K562 (cell line): ENCODE data around the gene FLAD1. TPM values are rescaled to one million over a fixed set of nuclear protein-coding genes. Genes with fewer than 3 reads are reported as not detected.

Source experiments
- ARID1B ChIP-seq: fragments of 450-650 bp; IDR thresholded peaks from 2 replicates; pipeline ENCODE4 v1.6.1; 2016; ENCODE audit warnings: antibody characterized with exemption, mild to moderate bottlenecking, inconsistent platforms
- DDX20 ChIP-seq: fragments of 450-650 bp; IDR thresholded peaks from 2 replicates; pipeline ENCODE4 v1.6.1; 2016; ENCODE audit warnings: missing genetic modification characterization, low read depth, mild to moderate bottlenecking, missing compliant biosample characterization, moderate library complexity
- DMBX1 ChIP-seq: fragments of 250-450 bp; sonication (Bioruptor Pico); IDR thresholded peaks from 2 replicates; pipeline ENCODE4 v1.8.0; 2022; ENCODE audit warnings: inconsistent platforms, mild to moderate bottlenecking, moderate library complexity, borderline replicate concordance
- HDAC3 ChIP-seq: fragments of 450-650 bp; IDR thresholded peaks from 2 replicates; pipeline ENCODE4 v1.6.1; 2018; ENCODE audit warnings: borderline replicate concordance, mild to moderate bottlenecking, moderate library complexity; ENCODE audit not compliant: partially characterized antibody
- NCOR1 ChIP-seq: fragments of 450-650 bp; IDR thresholded peaks from 2 replicates; pipeline ENCODE4 v1.6.1; 2016; ENCODE audit warnings: mild to moderate bottlenecking, moderate library complexity
- NFE2 ChIP-seq: IDR thresholded peaks from 2 replicates; pipeline ENCODE4 v1.6.1; 2014; ENCODE audit warnings: antibody characterized with exemption, low read depth
- PYGO2 ChIP-seq: fragments of 450-650 bp; IDR thresholded peaks from 2 replicates; pipeline ENCODE4 v1.6.1; 2016; ENCODE audit warnings: mild to moderate bottlenecking, missing genetic modification characterization, moderate library complexity, missing compliant biosample characterization
- SMARCE1 ChIP-seq: fragments of 450-650 bp; IDR thresholded peaks from 2 replicates; pipeline ENCODE4 v1.7.1; 2016; ENCODE audit warnings: mild to moderate bottlenecking
- ZNF184 ChIP-seq: sonication (generic); formaldehyde crosslinking; IDR thresholded peaks from 2 replicates; pipeline ENCODE4 v1.5.0; 2020; ENCODE audit warnings: missing genetic modification reagents
- ZNF263 ChIP-seq: sonication (generic); formaldehyde crosslinking; IDR thresholded peaks from 2 replicates; pipeline ENCODE4 v1.8.0; 2022; ENCODE audit warnings: mild to moderate bottlenecking, missing genetic modification reagents, borderline replicate concordance
- ZNF324 ChIP-seq: fragments of 250-450 bp; sonication (Bioruptor Pico); IDR thresholded peaks from 2 replicates; pipeline ENCODE4 v1.4.0; 2020; ENCODE audit warnings: mild to moderate bottlenecking
- ZNF644 ChIP-seq: fragments of 200-800 bp; sonication (Bioruptor generic); IDR thresholded peaks from 2 replicates; pipeline ENCODE4 v1.6.1; 2016; ENCODE audit warnings: low read depth, missing genetic modification characterization, missing compliant biosample characterization
- polyA plus RNA-seq, 8 experiments: library from polyadenylated mRNA; depleted of rRNA in 4 of 8; stranded (reverse) in 5 of 8; unstranded in 3 of 8; fragments of >200 nt; fragmentation: Nextera tagmentation in 2 of 8; fragmentation: Illumina TruSeq in 1 of 8; extraction: Ambion mirVana in 2 of 8; extraction: Trizol in 1 of 8; gene quantifications; 2 replicates each; pipeline versions ENCODE4 v1.2.1 to v1.2.3, GENCODE V29; 2011 to 2014; ENCODE audit warnings: inconsistent platforms in 1 of 8, missing spikeins in 1 of 8
- total RNA-seq, 7 experiments: library from RNA; depleted of rRNA in 6 of 7; stranded (reverse); fragments of >200 nt in 6 of 7; fragmentation: Illumina TruSeq in 2 of 7; extraction: Trizol in 2 of 7; gene quantifications; 2 replicates each; pipeline versions ENCODE4 v1.2.1 to v1.2.3, GENCODE V29; 2011 to 2021; ENCODE audit warnings: low replicate concordance in 1 of 7
- TF ChIP-seq, protein P1 (sequence below), 2 experiments: fragments of 200-800 bp in 1 of 2; sonication (Bioruptor generic) in 1 of 2; sonication (generic) in 1 of 2; formaldehyde crosslinking in 1 of 2; IDR thresholded peaks in 1 of 2; conservative IDR thresholded peaks in 1 of 2; 2 replicates each; pipeline versions ENCODE4 v1.5.0 to v1.6.1; 2016 to 2020; ENCODE audit warnings: missing compliant biosample characterization in 1 of 2, missing genetic modification characterization in 1 of 2, missing genetic modification reagents in 1 of 2
- TF ChIP-seq, protein P2 (sequence below), 2 experiments: fragments of 450-650 bp; IDR thresholded peaks; 2 replicates each; pipeline ENCODE4 v1.6.1; 2016; ENCODE audit warnings: mild to moderate bottlenecking in 2 of 2, borderline replicate concordance in 1 of 2, low read depth in 1 of 2, moderate library complexity in 1 of 2
- TF ChIP-seq, protein P3 (sequence below): fragments of 250-450 bp; sonication (Bioruptor Pico); IDR thresholded peaks from 2 replicates; pipeline ENCODE4 v1.6.1; 2021; ENCODE audit warnings: mild to moderate bottlenecking

Gene FLAD1
- total and polyA plus RNA-seq, 9 of the 15 experiments (the other 6 are each of a cell fraction or from before 2014, with no cell fraction given) = 24.9 to 85.8 (median 67.0) TPM

DNA sequence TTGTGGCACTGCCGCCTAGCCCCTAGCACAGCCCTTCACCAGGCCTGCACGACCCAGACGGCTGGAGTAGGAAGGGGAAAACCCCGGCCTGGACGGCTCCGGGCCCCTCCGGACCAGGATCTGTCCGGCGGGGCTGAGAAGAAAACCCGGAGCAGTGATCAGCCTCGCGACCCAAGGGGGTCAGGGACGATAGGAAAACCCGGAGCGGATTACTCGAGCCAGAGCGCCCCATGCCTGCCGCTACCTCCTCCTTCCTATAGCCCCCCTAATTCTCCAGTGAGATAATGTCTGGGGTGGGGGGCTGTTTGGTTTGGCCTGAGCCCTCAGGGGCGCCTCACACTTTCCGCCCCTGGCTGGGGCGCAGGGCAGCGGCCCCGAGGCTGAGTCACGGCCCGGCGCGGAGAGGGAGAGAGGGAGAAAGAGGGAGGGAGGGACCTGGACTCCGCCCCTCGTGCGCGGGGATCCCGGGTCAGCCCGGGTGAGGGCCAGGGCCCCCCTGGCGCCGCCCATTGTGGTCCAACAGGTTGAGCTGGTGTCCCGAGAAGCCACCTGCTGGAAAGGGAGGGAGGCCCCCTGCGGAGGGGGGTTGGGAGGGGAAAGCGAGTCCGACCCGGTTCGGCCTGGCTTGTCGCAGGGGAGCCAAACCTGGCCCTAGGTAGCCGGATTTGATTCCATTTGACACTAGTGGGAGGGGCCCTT, 17.7 kb downstream of the FLAD1 start (continued):
- TF ChIP-seq, protein P1, sequence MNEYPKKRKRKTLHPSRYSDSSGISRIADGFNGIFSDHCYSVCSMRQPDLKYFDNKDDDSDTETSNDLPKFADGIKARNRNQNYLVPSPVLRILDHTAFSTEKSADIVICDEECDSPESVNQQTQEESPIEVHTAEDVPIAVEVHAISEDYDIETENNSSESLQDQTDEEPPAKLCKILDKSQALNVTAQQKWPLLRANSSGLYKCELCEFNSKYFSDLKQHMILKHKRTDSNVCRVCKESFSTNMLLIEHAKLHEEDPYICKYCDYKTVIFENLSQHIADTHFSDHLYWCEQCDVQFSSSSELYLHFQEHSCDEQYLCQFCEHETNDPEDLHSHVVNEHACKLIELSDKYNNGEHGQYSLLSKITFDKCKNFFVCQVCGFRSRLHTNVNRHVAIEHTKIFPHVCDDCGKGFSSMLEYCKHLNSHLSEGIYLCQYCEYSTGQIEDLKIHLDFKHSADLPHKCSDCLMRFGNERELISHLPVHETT (CRISPR knock-in tag; conservative IDR thresholded peaks at IDR 0.05 in 1 of 2, IDR thresholded peaks at IDR 0.05 in 1 of 2) = peak in 1 of 2 experiments; percentile 76; a peak in 2 of 4 replicates
- peak; percentile 89 for TF ChIP-seq NFE2
- TF ChIP-seq PYGO2 (tag) = 0 out of 2 replicates have a peak, but pooled peaks have one; percentile 45
- no peak for TF ChIP-seq DDX20 (tag)
- peak; percentile 98 for TF ChIP-seq HDAC3
- no peak for TF ChIP-seq ZNF184 (CRISPR knock-in tag)
- peak; percentile 91 for TF ChIP-seq SMARCE1
- TF ChIP-seq, protein P2, sequence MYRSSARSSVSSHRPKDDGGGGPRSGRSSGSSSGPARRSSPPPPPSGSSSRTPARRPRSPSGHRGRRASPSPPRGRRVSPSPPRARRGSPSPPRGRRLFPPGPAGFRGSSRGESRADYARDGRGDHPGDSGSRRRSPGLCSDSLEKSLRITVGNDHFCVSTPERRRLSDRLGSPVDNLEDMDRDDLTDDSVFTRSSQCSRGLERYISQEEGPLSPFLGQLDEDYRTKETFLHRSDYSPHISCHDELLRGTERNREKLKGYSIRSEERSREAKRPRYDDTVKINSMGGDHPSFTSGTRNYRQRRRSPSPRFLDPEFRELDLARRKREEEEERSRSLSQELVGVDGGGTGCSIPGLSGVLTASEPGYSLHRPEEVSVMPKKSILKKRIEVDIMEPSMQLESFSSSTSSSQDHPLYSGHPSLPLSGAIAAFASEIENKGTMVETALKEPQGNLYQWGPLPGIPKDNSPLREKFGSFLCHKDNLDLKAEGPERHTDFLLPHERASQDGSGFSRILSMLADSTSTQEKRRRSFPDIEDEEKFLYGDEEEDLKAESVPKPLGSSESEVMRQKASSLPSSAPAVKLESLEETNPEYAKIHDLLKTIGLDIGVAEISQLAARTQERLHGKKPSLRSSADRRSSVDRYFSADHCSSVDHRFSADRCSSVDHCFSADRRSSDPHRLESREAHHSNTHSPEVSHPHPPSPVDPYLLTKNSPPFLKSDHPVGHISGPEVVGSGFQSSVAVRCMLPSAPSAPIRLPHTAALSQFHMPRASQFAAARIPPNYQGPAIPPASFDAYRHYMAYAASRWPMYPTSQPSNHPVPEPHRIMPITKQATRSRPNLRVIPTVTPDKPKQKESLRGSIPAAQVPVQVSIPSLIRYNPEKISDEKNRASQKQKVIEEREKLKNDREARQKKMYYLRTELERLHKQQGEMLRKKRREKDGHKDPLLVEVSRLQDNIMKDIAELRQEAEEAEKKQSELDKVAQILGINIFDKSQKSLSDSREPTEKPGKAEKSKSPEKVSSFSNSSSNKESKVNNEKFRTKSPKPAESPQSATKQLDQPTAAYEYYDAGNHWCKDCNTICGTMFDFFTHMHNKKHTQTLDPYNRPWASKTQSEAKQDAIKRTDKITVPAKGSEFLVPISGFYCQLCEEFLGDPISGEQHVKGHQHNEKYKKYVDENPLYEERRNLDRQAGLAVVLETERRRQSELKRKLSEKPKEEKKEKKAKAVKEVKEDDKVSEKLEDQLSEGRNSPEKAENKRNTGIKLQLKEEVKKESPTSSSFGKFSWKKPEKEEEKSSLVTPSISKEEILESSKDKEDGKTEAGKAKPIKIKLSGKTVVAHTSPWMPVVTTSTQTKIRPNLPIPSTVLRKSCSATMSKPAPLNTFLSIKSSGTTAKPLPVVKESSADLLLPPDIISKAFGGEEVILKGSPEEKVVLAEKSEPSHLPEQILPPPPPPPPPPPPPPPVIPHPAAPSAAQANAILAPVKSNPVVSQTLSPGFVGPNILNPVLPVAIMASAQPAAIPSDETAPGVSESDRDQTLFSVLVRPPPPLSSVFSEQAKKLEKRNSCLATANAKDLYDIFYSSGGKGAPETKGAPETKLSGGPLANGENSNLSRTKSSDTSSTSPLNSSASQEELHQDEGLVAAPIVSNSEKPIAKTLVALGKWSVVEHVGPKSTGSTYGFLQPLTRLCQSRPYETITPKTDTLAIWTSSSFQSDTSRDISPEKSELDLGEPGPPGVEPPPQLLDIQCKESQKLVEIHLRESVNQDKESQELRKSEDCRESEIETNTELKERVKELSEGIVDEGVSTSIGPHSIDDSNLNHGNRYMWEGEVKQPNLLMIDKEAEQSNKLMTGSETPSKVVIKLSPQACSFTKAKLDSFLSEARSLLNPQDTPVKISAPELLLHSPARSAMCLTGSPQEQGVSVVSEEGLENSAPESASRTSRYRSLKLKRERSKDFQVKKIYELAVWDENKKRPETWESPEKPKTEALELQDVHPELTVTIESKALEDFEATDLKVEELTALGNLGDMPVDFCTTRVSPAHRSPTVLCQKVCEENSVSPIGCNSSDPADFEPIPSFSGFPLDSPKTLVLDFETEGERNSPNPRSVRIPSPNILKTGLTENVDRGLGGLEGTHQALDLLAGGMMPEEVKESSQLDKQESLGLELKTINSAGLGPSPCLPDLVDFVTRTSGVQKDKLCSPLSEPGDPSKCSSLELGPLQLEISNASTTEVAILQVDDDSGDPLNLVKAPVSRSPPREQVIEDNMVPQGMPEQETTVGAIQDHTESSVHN (IDR thresholded peaks at IDR 0.05; ENCODE audit: borderline replicate concordance in 1 of 2, low read depth in 1 of 2) = 0 out of 4 replicates have a peak, but pooled peaks of 1 of the 2 experiments have one; percentile 27
- TF ChIP-seq NCOR1 = peak; percentile 81
- peak; percentile 62; the same call in 1 of the 2 replicates for TF ChIP-seq ZNF263
- peak; percentile 84 for TF ChIP-seq ARID1B
- TF ChIP-seq, protein P3, sequence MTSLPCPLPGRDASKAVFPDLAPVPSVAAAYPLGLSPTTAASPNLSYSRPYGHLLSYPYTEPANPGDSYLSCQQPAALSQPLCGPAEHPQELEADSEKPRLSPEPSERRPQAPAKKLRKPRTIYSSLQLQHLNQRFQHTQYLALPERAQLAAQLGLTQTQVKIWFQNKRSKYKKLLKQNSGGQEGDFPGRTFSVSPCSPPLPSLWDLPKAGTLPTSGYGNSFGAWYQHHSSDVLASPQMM (CRISPR knock-in tag) = no peak
- TF ChIP-seq ZNF644 (tag) = no peak
- no peak for TF ChIP-seq ZNF324 (CRISPR knock-in tag)
- TF ChIP-seq DMBX1 (CRISPR knock-in tag) = peak; percentile 49; the same call in 1 of the 2 replicates
